Inferior parietal cortex (tissue), 1 donor: ENCODE measurements around the gene DDX10.
"Not testable (repeated sequence)": the region's sequence is repeated elsewhere in the genome, so short reads cannot be mapped to it uniquely, and the experiment has no call there.

ENCODE experiments used
- DNase-seq: peaks from one replicate; pipeline ENCODE4 v3.0.0-alpha.2; 2016; ENCODE audit errors: extremely low spot score

Gene DDX10

DNA sequence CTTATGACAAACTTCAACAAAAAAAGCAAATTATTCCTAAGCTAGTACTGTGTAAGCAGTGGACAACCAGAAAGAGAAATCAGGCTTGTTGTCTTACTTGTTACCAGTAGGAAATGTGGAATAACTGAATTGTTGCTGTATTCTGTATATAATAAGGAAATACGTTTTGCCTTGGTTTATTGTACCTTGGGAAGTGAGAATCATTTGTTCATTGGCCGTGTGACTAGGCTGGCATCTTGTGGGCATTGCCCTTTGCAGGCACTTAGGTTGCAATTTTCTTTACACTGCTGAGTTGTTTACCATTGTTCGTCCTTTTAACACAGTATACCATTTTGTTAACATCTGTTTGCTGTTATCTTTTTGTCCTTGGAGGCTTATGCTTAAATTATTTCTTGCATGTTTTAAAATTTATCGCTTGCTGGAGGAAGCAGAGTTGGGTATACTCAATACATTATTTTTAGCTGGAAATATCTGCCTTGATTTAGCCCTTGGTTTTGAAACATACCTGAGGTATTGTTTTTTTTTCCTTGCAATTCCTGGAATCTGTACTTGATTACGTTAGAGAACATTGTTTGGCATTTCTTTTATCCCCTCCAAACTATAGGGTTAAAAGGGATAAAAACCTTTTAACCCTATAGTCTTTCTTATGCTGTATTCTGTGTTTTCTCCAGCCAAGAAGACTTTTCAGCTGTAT is 109.3 kb downstream of the DDX10 start:
- no peak for DNase-seq

DNA sequence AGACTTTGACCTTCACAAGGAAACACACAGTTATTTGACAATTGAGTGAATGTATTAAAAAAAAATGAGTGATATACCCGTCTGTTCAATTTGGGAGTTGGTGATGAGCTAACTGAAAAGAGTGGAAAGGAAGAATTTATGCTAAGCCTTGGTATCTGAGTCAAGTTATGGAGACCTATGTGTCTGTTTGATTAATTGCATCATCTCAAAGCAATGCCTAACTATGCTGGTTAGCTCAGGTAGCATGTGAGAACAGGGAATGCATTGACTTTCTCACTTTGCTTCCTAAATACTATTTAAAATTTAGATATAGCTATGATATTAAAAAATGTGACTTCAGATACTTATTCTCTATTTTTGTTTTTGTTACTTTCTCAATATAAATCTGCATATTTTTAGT is 110.5 kb downstream of the DDX10 start:
- no peak for DNase-seq

DNA sequence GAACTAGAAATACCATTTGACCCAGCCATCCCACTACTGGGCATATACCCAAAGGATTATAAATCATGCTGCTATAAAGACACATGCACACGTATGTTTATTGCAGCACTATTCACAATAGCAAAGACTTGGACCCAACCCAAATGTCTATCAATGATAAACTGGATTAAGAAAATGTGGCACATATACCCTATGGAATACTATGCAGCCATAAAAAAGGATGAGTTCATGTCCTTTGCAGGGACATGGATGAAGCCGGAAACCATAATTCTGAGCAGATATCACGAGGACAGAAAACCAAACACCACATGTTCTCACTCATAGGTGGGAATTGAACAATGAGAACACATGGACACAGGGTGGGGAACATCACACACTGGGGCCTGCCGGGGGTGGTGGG is 114.3 kb downstream of the DDX10 start:
- not testable (repeated sequence) for DNase-seq

DNA sequence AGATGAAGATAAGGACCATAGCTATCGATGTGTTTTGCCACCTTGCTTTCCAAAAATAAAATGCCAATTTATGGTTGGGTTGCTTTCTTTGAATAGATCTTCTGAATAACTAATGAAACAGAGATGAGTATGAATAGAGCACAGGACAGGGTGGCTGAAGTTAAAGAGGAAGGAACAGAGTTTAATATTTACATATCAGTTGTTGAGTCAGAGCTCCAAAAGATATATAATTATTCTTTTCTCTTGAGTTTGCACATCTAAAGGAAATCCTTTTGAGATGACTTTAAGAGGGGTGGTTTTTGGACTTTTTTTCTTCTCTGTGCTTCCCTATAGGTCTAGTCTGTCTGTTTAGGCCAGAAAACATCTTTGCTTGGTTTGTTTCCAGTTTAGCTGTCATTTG is 115.2 kb downstream of the DDX10 start:
- DNase-seq, result no peak

DNA sequence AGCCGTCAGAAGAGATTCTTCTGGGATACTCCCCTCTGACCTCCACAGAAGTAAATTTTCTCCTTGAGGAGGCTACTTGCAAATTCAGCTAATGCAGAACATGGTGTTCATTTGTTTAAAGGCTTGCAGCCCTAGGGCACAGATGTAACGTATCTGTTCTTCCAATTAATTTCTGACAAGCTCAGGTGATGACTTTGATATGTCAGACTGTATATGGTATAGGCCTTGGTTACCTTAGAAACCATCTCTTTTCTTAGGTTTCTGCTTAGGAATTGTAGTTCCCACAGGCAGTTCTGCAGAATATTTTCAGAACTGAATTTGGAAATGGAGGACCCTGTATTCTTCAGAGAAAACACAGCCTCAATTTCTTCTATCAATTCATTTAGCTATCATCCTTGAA is 117.1 kb downstream of the DDX10 start:
- no peak for DNase-seq

DNA sequence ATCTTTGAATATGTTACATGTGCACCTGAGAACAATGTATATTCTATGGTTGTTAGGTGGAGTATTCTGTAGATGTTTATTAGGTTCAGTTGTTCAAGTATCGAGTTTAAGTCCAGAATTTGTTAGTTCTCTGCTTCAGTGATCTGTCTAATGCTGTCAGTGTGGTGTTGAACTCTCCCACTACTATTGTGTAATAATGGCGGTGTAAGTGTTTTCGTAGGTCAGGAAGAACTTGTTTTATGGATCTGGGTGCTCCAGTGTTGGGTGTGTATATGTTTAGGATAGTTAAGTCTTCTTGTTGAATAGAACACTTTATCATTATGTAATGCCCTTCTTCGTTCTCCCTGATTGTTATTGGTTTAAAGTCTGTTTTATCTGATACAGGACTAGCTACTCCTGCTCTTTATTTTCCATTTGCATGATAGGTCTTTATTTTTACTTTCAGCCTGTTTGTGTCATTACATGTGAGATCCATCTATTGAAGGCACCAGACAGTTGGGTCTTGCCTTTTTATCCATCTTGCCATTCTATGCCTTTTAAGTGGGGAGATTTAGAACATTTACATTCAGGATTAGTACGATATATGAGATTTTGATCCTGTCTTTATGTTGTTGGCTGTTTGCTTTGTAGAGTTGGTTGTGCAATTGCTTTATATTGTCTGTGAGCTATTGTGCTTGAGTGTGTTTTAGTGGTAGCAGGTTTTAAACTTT is 121.6 kb downstream of the DDX10 start:
- DNase-seq, result no peak

DNA sequence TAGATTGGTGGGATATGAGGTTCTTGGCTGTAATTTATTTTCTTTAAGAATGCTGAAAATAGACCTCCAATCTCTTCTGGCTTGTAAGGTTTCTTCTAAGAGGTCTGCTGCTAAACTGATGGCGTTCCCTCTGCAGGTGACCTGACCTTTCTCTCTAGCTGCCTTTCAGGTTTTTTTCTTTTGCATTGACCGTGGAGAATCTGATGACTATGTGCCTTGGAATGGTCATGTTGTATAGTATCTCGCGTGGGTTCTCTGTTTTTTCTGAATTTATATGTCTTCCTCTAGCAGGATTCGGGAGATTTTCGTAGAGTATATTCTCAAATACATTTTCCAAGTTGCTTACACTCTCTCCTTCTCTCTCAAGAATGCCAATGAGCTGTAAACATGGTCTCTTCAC is 122.2 kb downstream of the DDX10 start:
- DNase-seq, result no peak

DNA sequence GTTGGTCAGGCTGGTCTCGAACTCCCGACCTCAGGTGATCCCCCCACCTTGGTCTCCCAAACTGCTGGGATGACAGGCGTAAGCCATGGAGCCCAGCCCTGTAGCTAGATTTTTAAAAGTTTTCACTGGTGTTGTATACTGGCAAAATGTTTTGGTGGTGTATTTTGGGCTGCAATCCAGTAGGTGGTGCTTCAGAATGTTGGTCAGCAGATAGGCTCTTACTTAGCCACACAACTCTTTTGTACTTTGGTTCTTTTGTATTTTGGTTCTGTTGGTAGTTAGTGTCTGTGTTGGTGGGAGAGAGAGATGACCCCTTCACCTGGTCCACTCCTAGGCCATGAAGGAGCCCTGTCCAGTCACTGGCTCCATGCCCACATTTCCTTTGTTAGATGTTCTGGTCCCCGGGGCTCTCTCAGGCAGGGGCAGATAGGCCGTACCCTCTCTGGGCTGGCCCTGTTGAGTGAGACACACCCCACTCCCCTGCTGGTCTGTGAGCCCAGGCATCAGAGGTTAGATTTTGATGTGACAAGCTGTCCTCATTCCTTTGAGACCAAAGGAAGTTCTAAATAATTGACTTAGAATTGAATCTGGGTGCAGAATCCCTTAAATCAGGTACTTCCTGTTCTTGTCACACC is 123.8 kb downstream of the DDX10 start:
- no peak for DNase-seq

DNA sequence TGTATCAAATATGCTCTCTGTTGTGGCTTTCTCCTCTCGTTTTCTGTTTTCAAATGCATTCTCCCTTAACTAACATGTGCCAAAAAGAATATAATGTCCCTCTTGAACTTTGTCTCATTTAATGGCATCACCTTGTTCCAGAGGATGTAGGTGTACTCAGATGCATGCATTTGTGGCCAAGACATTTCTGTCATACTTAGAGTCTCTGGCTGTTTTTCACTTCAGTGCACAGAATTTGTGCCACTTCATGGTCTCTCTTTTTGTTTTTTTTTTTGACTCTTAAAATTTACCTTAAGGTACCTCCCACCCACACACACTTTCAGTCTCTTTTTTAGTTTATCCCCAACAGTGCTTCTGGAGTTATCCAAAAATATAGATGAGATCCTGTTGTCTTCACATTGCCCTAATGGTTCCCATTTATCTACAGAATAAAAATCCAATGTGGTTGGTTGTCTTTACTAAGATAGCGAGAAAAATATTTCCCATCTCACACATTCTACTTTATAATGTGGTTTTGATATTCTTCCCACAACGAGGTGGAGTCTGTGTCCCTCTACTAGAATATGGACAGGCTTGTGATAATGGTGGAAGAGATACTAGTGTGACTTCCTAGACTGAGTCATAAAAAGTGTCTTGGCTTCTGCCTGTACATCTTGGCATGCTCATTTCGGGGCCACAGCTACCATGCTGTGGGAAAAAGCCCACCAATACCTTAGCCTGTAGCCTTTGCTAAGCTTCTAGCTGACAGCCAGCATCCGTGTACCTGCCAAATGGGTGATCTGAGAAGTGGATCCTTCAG is 125.8 kb downstream of the DDX10 start:
- no peak for DNase-seq

DNA sequence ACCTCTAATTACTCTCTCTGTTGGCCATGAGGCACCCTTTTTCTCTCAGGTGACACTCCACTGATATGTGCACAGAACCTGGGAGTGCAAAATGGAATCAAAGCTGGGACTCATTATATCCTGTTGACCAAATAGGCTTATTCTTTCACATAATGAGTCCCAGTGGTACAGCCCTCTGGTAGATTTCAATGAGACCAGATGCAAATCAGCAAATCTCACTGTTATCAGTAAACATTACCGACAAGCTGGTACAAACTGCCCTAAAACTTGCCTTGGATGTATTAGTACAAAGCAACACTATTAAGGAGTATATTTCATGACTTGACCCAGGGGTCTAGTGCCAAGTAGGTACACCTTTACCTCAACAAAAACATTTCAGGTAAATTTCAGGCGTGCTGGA is 128.3 kb downstream of the DDX10 start:
- no peak for DNase-seq

DNA sequence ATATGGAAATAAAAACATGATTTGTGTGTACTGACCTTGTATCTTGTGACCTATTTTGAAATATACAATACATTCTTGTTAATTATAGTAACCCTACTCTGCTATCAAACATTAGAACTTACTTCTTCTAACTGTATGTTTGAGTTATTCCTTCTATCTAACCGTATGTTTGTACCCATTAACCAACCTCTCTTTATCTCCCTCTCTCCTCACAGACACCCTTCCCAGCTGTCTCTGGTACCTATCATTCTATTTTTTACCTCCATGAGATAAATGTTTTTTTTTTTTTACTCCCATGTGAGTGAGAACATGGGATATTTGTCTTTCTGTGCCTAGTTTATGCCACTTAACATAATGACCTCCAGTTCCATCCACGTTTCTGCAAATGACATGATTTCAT is 128.7 kb downstream of the DDX10 start:
- DNase-seq, result no peak

DNA sequence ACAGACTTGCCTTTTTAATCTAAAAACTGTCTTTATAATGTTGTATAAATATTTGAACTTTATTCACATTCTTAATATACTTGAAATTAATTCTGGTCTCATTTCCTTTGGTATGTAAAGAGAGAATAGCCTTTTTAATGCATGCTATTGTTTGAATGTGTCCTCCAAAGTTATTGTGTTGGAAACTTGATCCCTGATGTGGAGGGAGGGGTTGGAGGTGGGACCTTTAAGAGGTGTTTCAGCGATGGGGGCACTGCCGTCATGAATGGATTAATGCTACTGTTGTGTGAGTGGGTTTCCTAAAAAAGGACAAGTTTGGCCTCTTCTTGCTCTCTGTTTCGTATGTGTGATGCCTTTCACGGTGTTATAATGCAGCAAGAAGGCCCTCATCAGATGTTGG is 131.7 kb downstream of the DDX10 start:
- DNase-seq, result no peak

DNA sequence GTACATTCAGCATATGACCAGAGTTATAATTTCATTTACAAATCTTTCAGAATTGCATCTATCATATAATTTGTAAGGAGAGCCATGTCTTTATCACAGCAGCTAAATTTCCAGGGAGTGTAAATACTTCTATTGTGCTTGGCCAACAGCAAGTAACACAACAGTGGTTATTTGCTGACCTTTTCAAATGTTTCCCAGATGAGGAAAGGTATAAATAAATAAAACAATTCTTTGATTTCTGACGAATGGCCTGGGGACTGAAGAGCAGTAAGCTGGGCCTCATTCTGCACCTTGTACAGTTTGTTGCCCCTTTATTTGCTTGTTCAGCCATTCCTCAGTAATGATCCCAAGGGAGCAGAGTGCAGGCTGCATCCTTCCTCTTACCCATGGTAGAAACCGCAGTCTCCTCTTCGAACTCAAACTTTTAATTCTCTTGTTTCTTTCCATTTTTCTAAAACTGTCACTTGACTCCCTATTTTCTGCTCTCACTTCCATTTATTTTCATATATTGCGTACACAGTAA is 132.8 kb downstream of the DDX10 start:
- no peak for DNase-seq

DNA sequence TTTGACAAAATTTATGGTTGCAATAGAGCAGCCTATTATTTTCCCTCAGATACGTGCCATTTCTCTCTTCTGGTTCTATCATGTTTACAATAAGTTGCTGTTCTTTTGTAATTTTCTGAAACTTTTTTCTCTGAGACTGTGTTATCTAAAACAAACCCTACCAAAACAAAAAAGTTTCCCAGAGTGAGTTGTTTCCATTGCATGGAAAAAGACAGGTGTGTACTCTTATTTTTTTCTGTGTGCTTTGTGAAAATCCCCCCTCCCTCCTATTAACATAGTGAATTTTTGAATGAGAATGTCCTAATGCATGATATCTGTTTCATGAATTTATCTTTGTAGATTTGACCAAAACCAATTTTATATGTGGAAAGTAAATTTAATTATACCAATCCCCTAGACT is 137.6 kb downstream of the DDX10 start:
- no peak for DNase-seq

DNA sequence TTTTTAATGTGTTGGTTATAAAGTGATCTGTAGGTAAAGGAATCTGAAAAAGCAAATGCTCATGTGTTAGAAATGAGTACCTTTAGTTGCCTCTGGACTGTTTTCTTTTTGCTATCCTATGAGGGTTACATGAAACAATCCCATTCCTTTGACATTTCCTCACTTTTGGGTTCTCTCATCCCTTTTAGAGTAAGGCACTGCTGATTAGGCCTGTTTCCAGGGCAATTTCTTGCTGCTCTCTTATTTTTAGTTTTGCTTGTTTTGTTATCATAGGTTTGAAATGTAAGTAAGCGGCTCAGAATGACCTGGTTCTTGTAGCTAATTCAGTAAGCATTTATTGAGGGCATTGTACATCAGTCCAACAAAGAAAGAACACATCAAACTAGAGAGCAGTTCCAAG is 138.9 kb downstream of the DDX10 start:
- DNase-seq, result no peak

DNA sequence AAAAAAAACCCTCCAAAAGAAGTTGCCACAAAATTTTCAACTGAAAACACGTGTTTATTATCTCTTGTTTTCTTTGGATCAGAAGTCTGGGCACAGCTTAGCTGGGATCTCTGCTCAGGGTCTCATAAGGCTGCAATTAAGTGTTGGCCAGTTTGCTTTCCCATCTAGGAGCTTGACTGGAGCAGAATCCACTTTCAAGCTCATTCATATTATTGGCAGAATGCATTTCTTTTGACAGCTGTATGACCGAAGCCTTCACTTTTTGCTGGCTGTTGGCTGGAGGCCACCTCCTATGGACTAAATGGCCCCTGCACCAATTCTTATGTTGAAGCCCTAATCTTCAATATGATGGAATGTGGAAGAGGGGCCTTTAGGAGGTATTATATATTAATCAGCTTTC is 139.6 kb downstream of the DDX10 start:
- no peak for DNase-seq

DNA sequence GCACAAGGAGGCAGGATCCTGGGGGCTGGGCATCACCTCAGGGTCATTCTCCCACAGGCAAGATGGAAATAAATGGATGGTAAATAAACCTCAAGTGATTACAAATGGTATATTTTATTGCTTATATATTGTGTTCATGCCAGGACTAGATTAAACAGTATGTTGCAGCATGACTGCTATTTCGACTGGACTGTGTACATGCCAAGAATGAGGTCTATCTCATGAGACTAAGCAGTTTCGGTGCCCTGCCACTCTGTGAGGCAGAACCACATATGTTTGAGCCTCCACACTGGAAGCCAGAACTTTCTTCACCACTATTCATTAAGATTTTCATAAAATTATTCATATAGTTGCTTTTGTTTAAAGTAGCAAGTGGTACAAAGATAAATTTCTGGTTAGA is 140.2 kb downstream of the DDX10 start:
- DNase-seq, result no peak

DNA sequence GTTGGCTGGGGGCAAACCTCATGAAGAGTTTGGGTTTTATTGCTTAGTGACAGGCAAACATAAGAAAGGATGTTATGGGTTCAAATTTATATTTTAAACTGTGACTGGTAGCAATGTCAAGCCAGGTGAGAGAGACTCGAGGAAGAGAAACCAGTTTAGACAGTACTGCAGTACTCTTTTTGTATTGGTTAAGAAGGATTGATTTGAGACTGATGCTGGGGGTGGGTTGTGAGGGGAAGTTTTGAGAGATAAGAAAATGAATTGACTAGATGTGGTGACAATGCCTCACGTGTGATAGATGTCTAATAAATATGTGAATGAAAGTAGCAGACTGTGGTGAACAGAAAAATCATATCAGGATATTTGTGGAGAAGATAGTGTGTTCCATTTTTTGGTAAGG is 142.4 kb downstream of the DDX10 start:
- no peak for DNase-seq

DNA sequence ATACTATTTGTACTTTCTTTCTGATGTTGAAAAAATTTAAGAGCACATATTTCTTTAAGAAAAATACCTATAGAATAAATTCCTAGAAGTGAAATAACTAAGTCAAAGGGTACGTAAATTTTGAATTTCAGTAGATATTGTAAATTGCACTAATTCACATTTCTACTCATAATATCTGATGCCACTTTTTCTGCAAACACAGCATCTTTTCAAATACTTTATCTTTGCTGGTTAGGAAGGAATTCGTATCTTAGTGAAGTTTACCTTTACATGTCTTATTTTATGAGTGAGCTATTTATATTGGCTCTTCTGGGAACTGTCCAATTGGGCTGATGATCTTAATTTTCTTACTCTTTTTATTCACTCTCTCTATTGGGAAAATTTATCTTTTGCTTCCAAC is 148.2 kb downstream of the DDX10 start:
- no peak for DNase-seq

DNA sequence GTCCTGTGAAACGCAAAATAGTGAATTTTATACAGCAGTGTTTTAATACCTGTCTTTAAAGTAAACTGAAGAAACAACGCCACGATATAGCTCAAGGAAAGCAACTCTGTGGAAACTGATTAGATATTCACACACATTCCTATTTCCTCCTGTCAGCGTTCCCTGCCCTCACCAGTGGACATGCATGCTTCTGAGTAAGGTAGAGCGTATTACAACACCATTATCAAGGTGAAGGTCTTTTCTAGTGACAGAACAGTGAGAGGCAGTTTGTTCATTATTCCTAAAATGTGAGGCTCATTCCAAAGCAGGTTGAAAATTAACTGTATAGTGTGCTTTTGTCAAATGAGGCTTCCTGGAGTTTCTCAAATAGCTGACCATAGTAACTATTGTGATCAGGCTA is 153.1 kb downstream of the DDX10 start:
- DNase-seq, result no peak

DNA sequence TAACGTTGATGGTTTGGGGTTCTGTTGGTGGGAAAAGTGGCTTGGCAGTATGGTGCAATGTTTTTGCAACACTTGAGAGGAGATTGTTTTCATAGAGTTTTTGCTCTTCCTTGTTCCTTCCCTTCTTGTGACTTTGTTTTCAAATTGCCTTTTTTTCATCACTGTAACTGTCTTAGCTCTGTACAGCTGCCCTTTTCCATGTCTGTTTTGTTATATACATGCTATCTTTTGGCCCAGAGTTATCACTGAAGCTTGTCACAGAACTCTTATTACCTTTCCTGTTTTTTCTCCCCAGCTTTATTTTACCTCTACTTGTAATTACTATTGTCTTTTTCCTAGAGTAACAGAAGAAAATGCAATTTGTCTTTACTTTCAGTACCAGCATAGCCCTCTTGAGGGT is 154.1 kb downstream of the DDX10 start:
- no peak for DNase-seq

DNA sequence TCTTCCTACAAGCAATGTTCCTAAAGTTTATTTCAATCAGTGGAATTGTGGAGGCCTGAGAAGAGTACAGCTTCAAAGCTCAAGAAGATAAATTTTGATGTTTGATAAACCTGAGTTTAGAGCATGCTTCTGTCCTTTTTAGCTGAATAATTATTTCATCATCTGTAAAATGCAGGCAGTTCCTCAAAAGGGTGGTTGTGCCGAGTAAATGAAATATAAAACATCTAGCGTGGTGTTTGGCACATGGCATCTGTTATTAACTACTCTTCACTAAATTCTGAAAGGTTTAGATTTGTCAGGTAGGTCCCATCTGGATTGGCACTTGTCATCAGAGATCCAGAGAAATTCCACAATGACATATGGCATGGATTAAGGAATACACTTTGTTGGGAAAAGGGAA is 155.1 kb downstream of the DDX10 start:
- DNase-seq, result no peak
